GM20000 (cell line): ENCODE measurements around the gene THEMIS2.

Experiments used
- DNase-seq: peaks from one replicate; pipeline ENCODE4 v3.0.0; 2012; ENCODE audit warnings: low spot score
- TF ChIP-seq, protein P1 (sequence below): IDR thresholded peaks from 2 replicates; pipeline ENCODE4 v1.5.1; 2012; ENCODE audit warnings: mild to moderate bottlenecking, control low read depth; ENCODE audit errors: extremely low read depth, missing control alignments

THEMIS2 gene

DNA sequence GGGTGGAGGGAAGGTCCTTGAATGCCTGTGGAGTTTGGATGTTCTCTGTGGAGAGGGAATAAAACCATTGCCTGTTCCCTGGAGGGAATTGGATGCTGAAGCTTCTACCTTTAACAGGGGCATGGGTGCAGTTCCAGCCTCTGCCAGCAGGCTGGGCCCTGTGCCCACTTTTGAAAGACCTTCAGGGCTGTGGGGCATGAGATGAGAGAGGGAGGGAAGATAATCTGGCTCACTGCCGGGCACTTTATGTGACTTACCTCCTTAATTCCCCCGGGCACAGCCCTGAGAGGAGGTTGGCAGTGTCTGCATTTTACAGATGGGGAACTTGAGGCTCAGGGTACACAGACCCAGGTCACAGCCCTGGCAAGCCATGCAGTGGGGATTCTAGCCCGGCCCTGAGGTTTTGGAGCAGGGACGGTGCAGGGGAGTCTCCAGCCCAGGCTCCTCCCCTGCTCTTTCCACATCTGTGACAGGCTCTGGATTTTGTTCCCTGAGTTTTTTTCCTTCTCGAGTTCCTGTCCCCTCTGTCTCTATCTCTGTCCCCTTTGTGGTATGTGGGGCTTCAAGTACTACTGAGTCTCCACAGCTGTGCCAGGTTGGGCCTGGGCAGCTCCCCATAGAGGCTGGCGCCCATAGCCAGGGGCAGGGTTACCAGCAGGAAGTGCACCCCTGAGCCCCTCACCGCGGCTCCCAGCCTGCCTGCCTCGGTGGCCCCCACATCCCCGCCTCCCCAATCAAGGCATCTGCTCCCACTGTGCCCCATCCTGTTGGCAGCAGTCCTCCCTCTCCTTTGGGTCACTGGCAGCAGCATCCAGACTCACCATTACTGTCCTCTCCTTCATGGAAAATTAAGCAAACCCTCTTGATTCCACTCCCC lies 14.0 kb upstream of the THEMIS2 start:
- DNase-seq: peak; percentile 87
- TF ChIP-seq, protein P1, sequence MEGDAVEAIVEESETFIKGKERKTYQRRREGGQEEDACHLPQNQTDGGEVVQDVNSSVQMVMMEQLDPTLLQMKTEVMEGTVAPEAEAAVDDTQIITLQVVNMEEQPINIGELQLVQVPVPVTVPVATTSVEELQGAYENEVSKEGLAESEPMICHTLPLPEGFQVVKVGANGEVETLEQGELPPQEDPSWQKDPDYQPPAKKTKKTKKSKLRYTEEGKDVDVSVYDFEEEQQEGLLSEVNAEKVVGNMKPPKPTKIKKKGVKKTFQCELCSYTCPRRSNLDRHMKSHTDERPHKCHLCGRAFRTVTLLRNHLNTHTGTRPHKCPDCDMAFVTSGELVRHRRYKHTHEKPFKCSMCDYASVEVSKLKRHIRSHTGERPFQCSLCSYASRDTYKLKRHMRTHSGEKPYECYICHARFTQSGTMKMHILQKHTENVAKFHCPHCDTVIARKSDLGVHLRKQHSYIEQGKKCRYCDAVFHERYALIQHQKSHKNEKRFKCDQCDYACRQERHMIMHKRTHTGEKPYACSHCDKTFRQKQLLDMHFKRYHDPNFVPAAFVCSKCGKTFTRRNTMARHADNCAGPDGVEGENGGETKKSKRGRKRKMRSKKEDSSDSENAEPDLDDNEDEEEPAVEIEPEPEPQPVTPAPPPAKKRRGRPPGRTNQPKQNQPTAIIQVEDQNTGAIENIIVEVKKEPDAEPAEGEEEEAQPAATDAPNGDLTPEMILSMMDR: peak; percentile 98

DNA sequence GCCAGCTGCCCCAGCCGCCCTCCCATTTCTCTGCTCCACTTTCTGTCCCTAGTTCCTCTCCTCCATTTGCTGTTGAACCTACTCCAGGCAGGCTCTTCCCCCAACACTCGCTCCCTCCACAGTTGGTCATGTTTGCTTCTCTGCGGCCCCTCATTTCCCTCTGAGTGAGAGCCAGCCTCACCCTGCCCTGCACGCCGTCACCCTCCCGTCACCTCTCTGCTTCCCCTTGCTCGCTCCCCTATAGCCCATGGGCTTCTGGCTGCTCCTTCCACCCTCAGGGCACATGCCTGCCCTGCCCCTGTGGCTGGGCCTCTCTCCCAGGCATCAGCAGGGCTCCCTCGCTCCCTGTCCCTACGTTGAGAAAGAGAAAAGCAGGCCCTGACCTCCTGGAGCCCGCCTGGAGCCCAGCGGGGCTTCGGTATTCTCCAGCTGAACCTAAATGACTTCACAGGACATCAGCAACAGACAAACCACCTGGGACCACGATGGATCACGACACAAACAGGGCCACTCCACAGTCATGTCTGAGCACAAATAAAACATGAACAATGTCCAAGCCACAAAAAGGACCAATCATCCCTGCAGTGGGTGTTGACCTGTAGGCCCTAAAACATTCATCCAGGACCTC lies 13.3 kb upstream of the THEMIS2 start:
- DNase-seq: no peak
- TF ChIP-seq, protein P1: no peak

DNA sequence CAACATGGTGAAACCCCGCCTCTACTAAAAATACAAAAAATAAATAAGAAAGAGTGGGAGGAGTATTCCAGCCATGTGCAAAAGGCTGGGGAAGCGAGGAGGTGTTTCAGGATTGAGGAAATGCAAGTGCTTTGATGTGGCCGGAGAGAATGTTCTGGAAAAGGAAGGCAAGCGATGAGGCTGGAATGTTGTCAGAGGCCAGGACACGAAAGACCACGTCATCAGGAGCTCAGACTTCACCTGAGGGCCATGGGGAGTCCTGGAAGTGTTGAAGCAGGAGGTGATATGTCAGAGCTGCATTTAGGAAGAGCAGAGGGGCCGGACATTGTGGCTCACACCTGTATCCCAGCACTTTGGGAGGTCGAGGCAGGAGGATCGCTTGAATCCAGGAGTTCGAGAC lies 10.9 kb upstream of the THEMIS2 start:
- no peak for DNase-seq
- TF ChIP-seq, protein P1: no peak

DNA sequence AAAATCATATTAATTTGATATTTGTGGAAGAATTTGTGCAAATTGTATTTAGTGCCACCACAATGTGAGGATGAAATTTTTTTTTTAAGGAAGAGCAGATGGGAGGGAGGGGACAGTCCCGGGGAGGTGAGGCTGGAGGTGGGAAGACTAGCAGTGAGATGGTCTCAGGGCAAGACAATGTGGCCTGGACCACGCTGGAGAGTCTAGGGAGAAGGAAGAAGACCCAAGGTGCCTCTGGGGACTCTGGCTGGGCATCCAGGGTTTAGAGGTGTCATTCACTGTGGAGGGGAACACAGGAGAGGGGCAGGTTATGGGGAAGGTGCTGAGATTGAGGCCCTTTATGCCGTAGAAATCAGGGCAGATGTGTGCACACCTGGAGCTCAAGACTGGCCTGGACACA lies 10.3 kb upstream of the THEMIS2 start:
- TF ChIP-seq, protein P1: no peak
- no peak for DNase-seq

DNA sequence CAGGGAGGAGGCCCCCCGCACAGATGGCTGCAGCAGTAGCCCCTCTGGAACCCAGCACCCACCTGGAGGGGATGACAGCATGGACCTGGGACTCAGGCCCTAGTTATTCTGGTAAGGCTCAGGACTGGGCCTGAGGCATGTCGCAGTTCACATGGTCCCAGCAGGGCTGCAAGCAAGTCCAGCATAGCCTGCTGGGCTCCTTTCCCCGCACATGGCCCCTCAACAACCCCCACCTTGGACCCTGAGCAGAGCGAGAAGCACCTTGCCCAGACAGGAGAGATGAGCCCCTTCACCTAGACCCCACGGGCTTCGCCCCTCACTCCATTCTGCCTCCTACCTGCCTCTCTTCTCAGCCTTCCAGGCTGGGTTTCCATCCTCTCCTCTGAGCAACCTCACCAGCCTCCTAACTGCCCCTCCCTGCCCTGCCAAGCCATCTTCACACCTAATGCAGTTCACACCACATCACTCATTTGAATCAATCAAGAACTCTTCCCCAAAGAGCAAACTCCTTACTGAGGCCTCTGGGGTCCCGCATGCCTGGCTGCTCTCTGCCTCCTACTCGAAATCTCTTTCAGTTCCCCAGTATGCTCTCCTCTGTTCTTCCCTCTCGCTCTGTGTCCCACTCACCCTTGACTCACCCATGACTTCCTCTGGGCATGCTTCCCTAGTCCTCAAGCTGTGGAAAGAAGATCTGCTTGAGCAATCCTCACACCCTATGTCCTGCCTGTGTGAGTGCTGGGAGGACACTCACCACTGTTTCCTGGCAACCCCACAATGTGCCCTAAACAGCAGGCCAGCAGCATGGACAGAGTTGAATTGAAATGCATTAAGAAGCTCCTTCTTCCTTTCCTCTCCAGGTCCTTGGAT lies 9.4 kb upstream of the THEMIS2 start:
- DNase-seq: peak; percentile 48
- TF ChIP-seq, protein P1: no peak

DNA sequence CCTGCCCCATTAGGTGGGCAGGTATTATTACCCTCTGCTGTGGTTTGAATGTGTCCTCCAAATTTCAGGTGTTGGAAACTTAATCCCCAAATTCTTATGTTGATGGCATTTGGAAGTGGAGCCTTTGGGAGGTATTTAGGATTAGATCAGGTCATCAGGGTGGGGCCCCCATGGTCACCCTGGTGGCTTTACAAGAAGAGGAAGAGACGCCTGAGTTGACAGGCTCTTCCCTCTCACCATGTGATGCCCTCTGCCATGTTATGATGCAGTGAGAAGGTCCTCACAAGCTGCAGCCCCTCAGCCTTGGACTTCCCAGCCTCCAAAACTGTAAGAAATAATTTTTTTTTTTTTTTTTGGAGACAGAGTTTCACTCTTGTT lies 8.8 kb upstream of the THEMIS2 start:
- DNase-seq: no peak
- TF ChIP-seq, protein P1: no peak

DNA sequence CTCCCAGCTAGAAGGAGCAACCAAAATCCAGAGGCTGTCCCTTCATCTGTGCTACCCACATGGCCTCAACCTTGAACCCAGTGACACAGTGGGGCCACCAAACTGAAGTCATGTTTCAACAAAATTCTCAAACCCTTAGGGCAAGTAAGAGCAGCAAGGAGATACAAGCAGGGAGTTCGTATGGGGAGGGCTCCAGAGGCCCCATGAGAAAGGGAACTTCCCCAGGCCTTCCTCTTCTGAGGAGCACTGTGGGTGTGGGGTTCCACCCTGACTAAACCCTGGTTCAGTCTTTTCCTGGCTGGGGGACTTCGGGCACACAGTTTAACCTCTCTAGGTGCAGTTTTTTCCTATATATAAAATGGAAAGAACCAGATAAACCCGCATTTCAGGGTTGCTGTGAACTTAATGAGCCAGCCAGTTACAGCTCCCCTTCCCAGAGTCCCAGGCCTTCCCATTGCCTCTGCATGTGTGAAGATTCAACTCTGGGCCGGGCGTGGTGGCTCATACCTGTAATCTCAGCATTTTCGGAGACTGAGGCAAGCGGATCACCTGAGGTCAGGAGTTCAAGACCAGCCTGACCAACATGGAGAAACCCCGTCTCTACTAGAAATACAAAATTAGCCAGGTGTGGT lies 8.0 kb upstream of the THEMIS2 start:
- TF ChIP-seq, protein P1: no peak
- DNase-seq: peak; percentile 68
